AG04449 (cell line): ENCODE data around the gene RGL2.
"Not testable (repeated sequence)": the region's sequence is repeated elsewhere in the genome, so short reads cannot be mapped to it uniquely, and the experiment has no call there.

Experiments
- CTCF ChIA-PET: fragments of 350-600 bp; formaldehyde crosslinking; extraction: SDS; loops from one replicate; lab custom pipeline; 2021; ENCODE audit warnings: antibody characterized with exemption; lab: Yijun Ruan, JAX
- POLR2A ChIA-PET: fragments of 400-600, 350-600 bp; formaldehyde crosslinking; extraction: SDS; loops from one replicate; lab custom pipeline; 2020; ENCODE audit warnings: antibody characterized with exemption, inconsistent platforms; lab: Yijun Ruan, JAX
- DNase-seq: peaks from one replicate; pipeline ENCODE4 v3.0.0-alpha.2; 2010; ENCODE audit warnings: low read depth, low spot score
- H3K4me3 ChIP-seq: 2 replicates; pipeline ENCODE4 v1.5.1; 2011; ENCODE audit warnings: low read depth, mild to moderate bottlenecking, control low read depth, low read length
- CTCF ChIP-seq: IDR thresholded peaks from one replicate; pipeline ENCODE4 v1.5.1; 2011; ENCODE audit warnings: mild to moderate bottlenecking, moderate library complexity, low read length, control low read depth, inconsistent platforms; ENCODE audit not compliant: insufficient read depth; ENCODE audit errors: missing control alignments

Gene RGL2

GRCh38 chr6:33286946-33287914 is 11.5 kb downstream of the RGL2 start:
- peak overlapping the region; percentile 94 for H3K4me3 ChIP-seq
- ChIA-PET POLR2A (interaction anchor here (4.2 kb wide), 1 partner anchor 9 kb away, joined by 57 read pairs; the partner anchor contains the start of gene B3GALT4), CTCF (interaction anchor here (0.9 to 7.3 kb wide), 5 partner anchors 10 to 104 kb away, joined by 3 to 52 read pairs (median 4); partner anchors contain the start of genes B3GALT4 and RGL2)
- DNase-seq: no peak
- TF ChIP-seq CTCF: no peak

GRCh38 chr6:33285214-33285613 is 13.5 kb downstream of the RGL2 start:
- POLR2A ChIA-PET, H3K4me3 ChIP-seq, DNase-seq, CTCF ChIA-PET: not testable (repeated sequence)

DNA sequence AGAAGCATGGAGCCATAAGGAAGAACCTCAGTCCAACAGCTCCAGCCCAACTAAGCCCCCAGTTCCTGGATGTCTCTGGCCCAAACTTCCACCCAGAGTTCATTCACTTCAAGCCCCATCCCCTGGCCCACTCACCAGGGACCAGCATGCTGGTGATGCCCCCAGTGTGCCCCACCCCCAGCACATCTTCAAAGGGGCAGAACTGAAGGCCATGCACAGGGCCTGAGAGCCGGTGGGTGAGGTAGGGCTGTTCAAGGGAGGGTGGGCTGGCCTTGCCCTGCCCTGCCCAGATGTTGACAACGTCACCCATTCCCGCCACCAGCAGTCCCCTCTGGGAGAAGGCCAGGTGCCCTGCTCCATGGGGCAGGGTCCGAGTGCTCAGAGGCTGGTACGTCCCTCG is 18.2 kb downstream of the RGL2 start:
- POLR2A ChIA-PET: no interaction called here
- TF ChIP-seq CTCF: no peak
- H3K4me3 ChIP-seq: no peak overlapping the region
- CTCF ChIA-PET: interaction anchor here (0.8 to 6.1 kb wide), 4 partner anchors 9 to 126 kb away, joined by 3 to 41 read pairs (median 4); partner anchors contain the start of genes PFDN6, RGL2 and WDR46
- DNase-seq: no peak

DNA sequence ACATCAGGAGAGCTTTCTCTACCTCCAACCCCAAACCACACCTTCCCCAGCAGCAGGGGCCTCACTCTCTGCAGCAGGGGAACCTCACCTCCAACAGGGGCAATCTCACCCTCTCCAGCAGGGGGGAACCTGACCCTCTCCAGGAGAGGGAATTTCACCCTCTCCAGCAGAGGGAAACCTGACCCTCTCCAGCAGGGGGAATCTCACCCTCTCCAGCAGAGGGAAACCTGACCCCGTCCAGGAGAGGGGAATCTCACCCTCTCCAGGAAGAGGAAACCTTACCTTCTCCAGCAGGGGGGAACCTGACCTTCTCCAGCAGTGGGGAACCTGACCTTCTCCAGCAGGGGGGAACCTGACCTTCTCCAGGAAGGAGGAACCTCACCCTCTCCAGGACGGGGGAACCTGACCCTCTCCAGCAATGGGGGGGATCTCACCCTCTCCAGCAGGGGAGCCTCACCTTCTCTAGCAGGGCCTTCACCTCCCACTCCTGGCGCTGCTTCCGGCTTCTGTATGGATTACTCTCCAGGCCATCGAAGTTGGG is 18.7 kb downstream of the RGL2 start:
- CTCF ChIA-PET: interaction anchor here (0.8 to 6.1 kb wide), 4 partner anchors 9 to 40 kb away, joined by 3 to 41 read pairs (median 4); partner anchors contain the start of genes PFDN6, RGL2 and WDR46
- POLR2A ChIA-PET: interaction anchor here (3.9 kb wide), 1 partner anchor 8 kb away, joined by 57 read pairs; the partner anchor contains the start of genes PFDN6 and WDR46
- TF ChIP-seq CTCF: peak; percentile 72
- no peak for DNase-seq
- no peak overlapping the region for H3K4me3 ChIP-seq

- H3K4me3 ChIP-seq: no peak overlapping the region
- no peak for DNase-seq
- CTCF ChIA-PET: interaction anchor here (1.0 to 6.1 kb wide), 2 partner anchors 10 to 20 kb away, joined by 3 to 41 read pairs; partner anchors contain the start of genes PFDN6 and WDR46
- no peak for TF ChIP-seq CTCF
- POLR2A ChIA-PET: interaction anchor here (3.9 kb wide), 1 partner anchor 9 kb away, joined by 57 read pairs; the partner anchor contains the start of genes PFDN6 and WDR46
Measured at GRCh38 chr6:33279257-33279695, 19.5 kb downstream of the RGL2 start.

DNA sequence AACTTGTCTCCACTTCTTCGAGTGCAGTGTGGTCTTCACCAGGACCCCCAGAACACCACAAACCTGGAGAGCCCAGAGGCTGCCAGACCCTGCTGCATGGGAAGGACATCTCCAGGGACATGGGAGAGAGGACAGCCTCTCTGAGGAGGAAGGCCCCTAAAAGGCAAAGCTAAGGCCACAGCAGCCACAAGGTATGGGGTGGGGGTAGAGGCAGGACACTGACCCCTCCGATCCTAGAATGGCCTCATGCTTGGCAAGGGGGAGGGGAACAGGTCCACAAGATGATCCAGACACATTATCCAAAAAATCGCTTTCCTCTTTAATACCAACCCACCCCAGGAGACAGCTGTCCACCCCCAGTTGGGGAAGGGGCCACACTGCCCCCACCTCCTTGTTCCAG is 19.9 kb downstream of the RGL2 start:
- no peak for TF ChIP-seq CTCF
- H3K4me3 ChIP-seq: no peak overlapping the region
- ChIA-PET CTCF (interaction anchor here (1.4 to 6.1 kb wide), 3 partner anchors 10 to 67 kb away, joined by 3 to 41 read pairs (median 3); partner anchors contain the start of genes PFDN6 and WDR46), POLR2A (interaction anchor here (1.2 to 3.9 kb wide), 2 partner anchors 9 to 19 kb away, joined by 5 to 57 read pairs; partner anchors contain the start of genes PFDN6 and WDR46)
- DNase-seq: no peak
